Panc1 (cell line): ENCODE data around the gene LRMDA. TPM values are rescaled to one million over a fixed set of nuclear protein-coding genes. Genes with fewer than 3 reads are reported as not detected.

Source experiments
- ATAC-seq: fragments of 200-7000 bp; cut with Tn5 transposase; 2 replicates; pipeline ENCODE4 v1.9.1; 2020; ENCODE audit warnings: mild to moderate bottlenecking, moderate library complexity
- BruUV-seq: library from RNA; stranded (reverse); fragments of 400-500 nt; replicated peaks from 2 replicates; lab custom pipeline; 2021; lab: Mats Ljungman, UMichigan
- CTCF ChIA-PET: fragments of 300-600 bp; sonication (Branson Sonifier 250); formaldehyde crosslinking; loops from one replicate; lab custom pipeline; 2022; ENCODE audit warnings: antibody characterized with exemption; lab: Charles Lee
- POLR2A ChIA-PET: fragments of 300-600 bp; sonication (Branson Sonifier 250); formaldehyde crosslinking; loops from one replicate; lab custom pipeline; 2022; ENCODE audit warnings: antibody characterized with exemption; lab: Charles Lee
- DNase-seq: peaks from one replicate; pipeline ENCODE4 v3.0.0-alpha.2; 2010; ENCODE audit warnings: low read depth, low spot score
- H3K27ac ChIP-seq: 2 replicates; pipeline ENCODE4 v1.5.1; 2011; ENCODE audit warnings: mild to moderate bottlenecking, low read length, inconsistent platforms
- H3K27me3 ChIP-seq: fragments of 200-500 bp; sonication (Bioruptor generic); 2 replicates; pipeline ENCODE4 v1.6.0; 2014; ENCODE audit warnings: low read length, inconsistent platforms; ENCODE audit not compliant: control insufficient read depth, insufficient read depth
- H3K36me3 ChIP-seq: fragments of 200-500 bp; sonication (Bioruptor generic); 2 replicates; pipeline ENCODE4 v1.5.1; 2014; ENCODE audit warnings: inconsistent platforms, mild to moderate bottlenecking, low read length, moderate library complexity; ENCODE audit not compliant: control insufficient read depth, insufficient read depth
- H3K4me1 ChIP-seq: 2 replicates; pipeline ENCODE4 v1.5.1; 2011; ENCODE audit warnings: inconsistent platforms, mild to moderate bottlenecking, low read length, moderate library complexity; ENCODE audit not compliant: control insufficient read depth, insufficient read depth
- H3K4me3 ChIP-seq, 2 experiments: 2 replicates each; pipeline ENCODE4 v1.5.1; 2011 to 2012; ENCODE audit warnings: low read depth in 2 of 2, low read length in 2 of 2, mild to moderate bottlenecking in 2 of 2, inconsistent platforms in 1 of 2, moderate library complexity in 1 of 2
- H3K9me3 ChIP-seq: fragments of 200-500 bp; sonication (Bioruptor generic); 2 replicates; pipeline ENCODE4 v1.5.1; 2014; ENCODE audit warnings: low read depth, mild to moderate bottlenecking, inconsistent platforms, low read length, moderate library complexity; ENCODE audit not compliant: control insufficient read depth, insufficient read depth
- POLR2AphosphoS5 ChIP-seq: IDR thresholded peaks from 2 replicates; pipeline ENCODE4 v1.6.1; 2012; ENCODE audit warnings: mild to moderate bottlenecking, low read depth, low read length, moderate library complexity
- SIN3A ChIP-seq: IDR thresholded peaks from 2 replicates; pipeline ENCODE4 v1.6.1; 2012; ENCODE audit warnings: low read depth, mild to moderate bottlenecking, low read length, moderate library complexity, borderline replicate concordance; ENCODE audit not compliant: insufficient read depth
- TCF7L2 ChIP-seq: IDR thresholded peaks from 2 replicates; pipeline ENCODE4 v1.6.1; 2011; ENCODE audit warnings: mild to moderate bottlenecking, low read depth, low read length, inconsistent platforms
- in situ Hi-C: cut with HindIII; loops from 2 replicates; pipeline ENCODE4 v1.10.0; 2016; ENCODE audit warnings: low sequenced_read_pairs, low pct_unique_long_range_greater_than_20kb
- intact Hi-C: fragments of 100-400 bp; cut with micrococcal nuclease; formaldehyde crosslinking; loops from one replicate; pipeline ENCODE4 v1.10.0; 2022; ENCODE audit not compliant: unreplicated experiment
- total RNA-seq: library from RNA; stranded (reverse); gene quantifications from one replicate; pipeline ENCODE4 v1.2.1, GENCODE V29; 2021; ENCODE audit not compliant: unreplicated experiment
- TF ChIP-seq, protein P1 (sequence below): fragments of 450-650 bp; IDR thresholded peaks from 2 replicates; pipeline ENCODE4 v1.5.1; 2017; ENCODE audit warnings: mild to moderate bottlenecking
- TF ChIP-seq, protein P2 (sequence below), 2 experiments: IDR thresholded peaks; 2 replicates each; pipeline ENCODE4 v1.6.1; 2011 to 2012; ENCODE audit warnings: low read depth in 2 of 2, control low read depth in 1 of 2, low read length in 1 of 2, mild to moderate bottlenecking in 1 of 2, moderate library complexity in 1 of 2; ENCODE audit not compliant: insufficient read depth in 1 of 2

LRMDA gene
- total RNA-seq, 1 experiment from 2014 or later: 1.2 TPM

DNA sequence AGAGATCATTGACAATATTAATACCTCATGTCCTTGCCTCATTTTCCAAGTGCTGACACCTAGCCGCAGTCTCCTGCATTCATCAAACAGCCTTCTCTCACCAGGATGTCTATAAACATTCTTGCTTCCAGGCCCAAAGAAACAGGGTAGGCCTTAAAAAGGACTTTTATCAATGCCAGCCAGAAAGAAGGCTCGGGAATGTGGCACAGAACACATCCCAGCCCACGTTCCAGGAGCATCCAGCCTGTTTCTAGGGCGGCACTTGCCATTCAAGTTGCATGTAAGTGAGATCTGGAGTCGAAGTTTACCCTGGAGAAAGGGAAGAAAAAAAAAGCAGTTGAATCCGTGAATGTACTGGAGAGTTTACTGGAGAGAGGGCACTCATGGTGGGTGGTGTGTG, 1123.1 kb downstream of the LRMDA start:
- no peak for ATAC-seq
- no peak for DNase-seq
- peaks cover 5% of the 10 kb centered on the region for H3K27me3 ChIP-seq
- BruUV-seq: no TSS peak
- H3K9me3 ChIP-seq: no peaks in the 10 kb centered on the region
- intact Hi-C loops: no loop called here
- in situ Hi-C loops: no loop called here
- TF ChIP-seq POLR2AphosphoS5 (no peak), SIN3A (no peak), TCF7L2 (no peak)
- TF ChIP-seq, protein P1, sequence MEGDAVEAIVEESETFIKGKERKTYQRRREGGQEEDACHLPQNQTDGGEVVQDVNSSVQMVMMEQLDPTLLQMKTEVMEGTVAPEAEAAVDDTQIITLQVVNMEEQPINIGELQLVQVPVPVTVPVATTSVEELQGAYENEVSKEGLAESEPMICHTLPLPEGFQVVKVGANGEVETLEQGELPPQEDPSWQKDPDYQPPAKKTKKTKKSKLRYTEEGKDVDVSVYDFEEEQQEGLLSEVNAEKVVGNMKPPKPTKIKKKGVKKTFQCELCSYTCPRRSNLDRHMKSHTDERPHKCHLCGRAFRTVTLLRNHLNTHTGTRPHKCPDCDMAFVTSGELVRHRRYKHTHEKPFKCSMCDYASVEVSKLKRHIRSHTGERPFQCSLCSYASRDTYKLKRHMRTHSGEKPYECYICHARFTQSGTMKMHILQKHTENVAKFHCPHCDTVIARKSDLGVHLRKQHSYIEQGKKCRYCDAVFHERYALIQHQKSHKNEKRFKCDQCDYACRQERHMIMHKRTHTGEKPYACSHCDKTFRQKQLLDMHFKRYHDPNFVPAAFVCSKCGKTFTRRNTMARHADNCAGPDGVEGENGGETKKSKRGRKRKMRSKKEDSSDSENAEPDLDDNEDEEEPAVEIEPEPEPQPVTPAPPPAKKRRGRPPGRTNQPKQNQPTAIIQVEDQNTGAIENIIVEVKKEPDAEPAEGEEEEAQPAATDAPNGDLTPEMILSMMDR: no peak
- TF ChIP-seq, protein P2, sequence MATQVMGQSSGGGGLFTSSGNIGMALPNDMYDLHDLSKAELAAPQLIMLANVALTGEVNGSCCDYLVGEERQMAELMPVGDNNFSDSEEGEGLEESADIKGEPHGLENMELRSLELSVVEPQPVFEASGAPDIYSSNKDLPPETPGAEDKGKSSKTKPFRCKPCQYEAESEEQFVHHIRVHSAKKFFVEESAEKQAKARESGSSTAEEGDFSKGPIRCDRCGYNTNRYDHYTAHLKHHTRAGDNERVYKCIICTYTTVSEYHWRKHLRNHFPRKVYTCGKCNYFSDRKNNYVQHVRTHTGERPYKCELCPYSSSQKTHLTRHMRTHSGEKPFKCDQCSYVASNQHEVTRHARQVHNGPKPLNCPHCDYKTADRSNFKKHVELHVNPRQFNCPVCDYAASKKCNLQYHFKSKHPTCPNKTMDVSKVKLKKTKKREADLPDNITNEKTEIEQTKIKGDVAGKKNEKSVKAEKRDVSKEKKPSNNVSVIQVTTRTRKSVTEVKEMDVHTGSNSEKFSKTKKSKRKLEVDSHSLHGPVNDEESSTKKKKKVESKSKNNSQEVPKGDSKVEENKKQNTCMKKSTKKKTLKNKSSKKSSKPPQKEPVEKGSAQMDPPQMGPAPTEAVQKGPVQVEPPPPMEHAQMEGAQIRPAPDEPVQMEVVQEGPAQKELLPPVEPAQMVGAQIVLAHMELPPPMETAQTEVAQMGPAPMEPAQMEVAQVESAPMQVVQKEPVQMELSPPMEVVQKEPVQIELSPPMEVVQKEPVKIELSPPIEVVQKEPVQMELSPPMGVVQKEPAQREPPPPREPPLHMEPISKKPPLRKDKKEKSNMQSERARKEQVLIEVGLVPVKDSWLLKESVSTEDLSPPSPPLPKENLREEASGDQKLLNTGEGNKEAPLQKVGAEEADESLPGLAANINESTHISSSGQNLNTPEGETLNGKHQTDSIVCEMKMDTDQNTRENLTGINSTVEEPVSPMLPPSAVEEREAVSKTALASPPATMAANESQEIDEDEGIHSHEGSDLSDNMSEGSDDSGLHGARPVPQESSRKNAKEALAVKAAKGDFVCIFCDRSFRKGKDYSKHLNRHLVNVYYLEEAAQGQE (IDR thresholded peaks at IDR 0.05; ENCODE audit: insufficient read depth in 1 of 2, low read depth in 2 of 2, low read length in 1 of 2): no peak
- no peak overlapping the region for H3K27ac ChIP-seq
- no peak overlapping the region for H3K4me3 ChIP-seq
- ChIA-PET POLR2A (no interaction called here), CTCF (no interaction called here)
- no peaks in the 10 kb centered on the region for H3K4me1 ChIP-seq
- no peaks in the 10 kb centered on the region for H3K36me3 ChIP-seq

DNA sequence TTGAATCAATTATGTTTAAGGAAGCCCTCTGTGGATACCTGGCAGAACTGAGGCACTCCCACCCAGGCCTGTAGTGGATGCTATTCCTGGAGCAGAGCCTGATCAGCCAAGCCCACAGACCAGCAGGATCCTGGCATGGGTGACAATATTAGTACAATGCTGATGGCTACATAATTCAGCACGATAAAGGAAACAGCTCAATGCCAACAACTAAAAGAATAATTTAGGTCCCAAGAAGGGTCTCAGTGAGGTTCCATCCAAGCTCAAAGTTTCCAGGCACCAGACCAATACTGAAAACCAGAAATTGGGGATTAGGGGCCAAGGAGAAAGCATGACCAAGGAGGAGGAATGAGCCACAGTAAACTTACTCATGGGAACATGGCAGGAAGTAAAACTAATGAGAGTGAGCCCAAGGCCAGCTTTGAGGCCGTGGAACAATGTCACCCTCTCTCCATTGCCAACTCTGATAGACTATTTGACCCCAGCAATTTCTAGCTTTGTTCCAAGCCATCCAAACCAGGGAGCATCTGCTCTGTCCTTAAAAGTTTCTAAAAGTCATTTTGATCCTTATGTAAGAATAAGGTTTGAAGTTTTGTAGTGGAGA, 1123.7 kb downstream of the LRMDA start:
- no peaks in the 10 kb centered on the region for H3K4me1 ChIP-seq
- DNase-seq: no peak
- no peaks in the 10 kb centered on the region for H3K36me3 ChIP-seq
- ChIA-PET POLR2A (no interaction called here), CTCF (no interaction called here)
- no peaks in the 10 kb centered on the region for H3K9me3 ChIP-seq
- TF ChIP-seq SIN3A: no peak
- TF ChIP-seq, protein P1: no peak
- no peak for TF ChIP-seq POLR2AphosphoS5
- TF ChIP-seq, protein P2 (IDR thresholded peaks at IDR 0.05; ENCODE audit: insufficient read depth in 1 of 2, low read depth in 2 of 2, low read length in 1 of 2): no peak
- no TSS peak for BruUV-seq
- no peaks in the 10 kb centered on the region; the same call in none of the 2 replicates for H3K27me3 ChIP-seq
- in situ Hi-C loops (no loop called here), intact Hi-C loops (no loop called here)
- H3K4me3 ChIP-seq: no peak overlapping the region
- no peak for ATAC-seq
- no peak overlapping the region for H3K27ac ChIP-seq
